Measurements from ENCODE around the gene EMD.

GRCh38 chrX:154353172-154353843 is 25.8 kb upstream of the EMD start:
- no peak for TF ChIP-seq POLR2A (IDR thresholded peaks at IDR 0.05)
- no peak for TF ChIP-seq CTCF (IDR thresholded peaks at IDR 0.05 in 8 of 11, conservative IDR thresholded peaks at IDR 0.05 in 3 of 11)
